GM19023 (cell line): ENCODE results near the gene HYCC1.
"Not testable (repeated sequence)": the region's sequence is repeated elsewhere in the genome, so short reads cannot be mapped to it uniquely, and the experiment has no call there.

Experiments used
- ATAC-seq: cut with Tn5 transposase; IDR thresholded peaks from one replicate; pipeline ENCODE4 v1.9.1; 2021; ENCODE audit warnings: mild to moderate bottlenecking, moderate library complexity; ENCODE audit not compliant: unreplicated experiment

HYCC1 gene

DNA sequence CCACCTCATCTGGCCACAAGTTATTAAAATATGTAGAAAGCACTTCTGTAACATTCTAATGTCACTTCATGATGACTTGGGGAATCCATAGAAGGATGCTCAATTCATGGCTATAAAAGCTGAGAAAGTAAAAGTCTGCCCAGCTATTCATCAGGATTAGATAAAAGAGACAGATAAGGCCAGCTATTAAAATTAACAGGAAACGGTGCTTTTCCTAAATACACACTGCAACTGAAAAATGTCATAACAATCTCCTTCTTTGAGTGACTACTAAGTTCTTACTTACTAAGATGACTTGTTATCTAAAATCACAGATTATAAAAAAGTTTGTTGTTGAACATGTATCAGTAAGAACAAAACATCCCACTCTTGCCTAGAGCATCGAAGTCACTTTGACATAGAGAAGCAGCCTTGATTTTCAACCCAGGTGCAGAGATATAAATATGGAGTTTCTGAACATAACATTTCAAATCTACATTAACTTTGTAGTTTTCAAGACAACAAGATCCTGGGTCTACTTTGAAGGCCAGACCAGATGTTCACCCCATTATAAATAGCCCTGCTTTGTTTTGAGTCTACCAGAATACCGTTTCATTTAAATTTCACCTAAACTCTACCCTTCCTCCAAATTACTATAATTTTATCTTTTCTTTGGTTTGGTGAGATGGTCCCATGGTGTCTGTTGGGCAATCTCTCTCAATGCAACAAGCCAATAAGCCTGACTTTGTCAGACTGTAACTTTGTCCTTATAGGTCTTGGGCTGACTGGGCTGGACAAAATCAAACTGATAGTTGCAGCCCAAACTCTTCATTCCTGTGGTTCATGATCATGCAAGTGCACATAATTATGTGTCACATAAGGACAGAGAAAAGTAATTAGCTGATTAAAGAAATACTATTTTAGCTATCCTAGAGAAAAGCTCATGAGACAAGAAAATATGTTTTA, 24.0 kb downstream of the HYCC1 start:
- ATAC-seq, result no peak

GRCh38 chr7:22985436-22985835, 28.5 kb downstream of the HYCC1 start:
- ATAC-seq, result no peak

GRCh38 chr7:22983257-22983855, 30.6 kb downstream of the HYCC1 start:
- ATAC-seq, result no peak

DNA sequence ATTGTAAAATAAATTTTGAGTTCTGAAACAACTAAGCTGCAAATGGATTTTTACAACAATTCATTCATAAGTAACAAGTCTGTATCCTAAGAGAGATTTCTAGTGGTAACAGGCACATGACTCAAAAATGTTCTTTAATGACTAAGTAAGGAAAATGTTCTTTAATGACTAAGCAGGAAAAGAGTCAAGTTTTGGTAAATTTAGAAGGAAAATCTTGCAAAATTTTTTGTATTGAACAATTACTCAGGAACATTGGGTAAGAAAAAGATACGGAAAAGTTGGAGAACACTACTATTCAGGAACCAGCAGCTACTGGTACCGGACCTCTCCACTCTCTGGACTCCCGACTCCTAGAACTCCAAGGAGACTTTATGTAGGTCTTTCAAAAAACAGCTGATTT, 33.5 kb downstream of the HYCC1 start:
- no peak for ATAC-seq

DNA sequence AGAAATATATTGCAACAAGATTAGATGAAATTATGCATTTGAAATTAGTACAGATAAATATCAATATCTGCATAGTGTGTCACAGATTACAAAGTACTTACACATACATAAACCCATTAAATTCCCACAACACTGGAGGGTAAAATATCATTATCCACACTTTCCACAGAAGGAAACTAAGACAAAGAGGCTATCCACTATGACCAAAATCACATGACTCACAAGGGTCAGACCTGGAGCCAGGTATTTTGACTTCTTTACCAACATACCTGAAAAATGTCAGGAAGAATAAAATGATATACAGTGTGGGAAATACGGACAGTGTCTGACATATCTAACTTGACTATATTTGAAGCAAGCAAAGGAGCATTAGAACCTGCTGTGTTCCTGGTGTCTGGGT, 34.1 kb downstream of the HYCC1 start:
- ATAC-seq, result no peak

DNA sequence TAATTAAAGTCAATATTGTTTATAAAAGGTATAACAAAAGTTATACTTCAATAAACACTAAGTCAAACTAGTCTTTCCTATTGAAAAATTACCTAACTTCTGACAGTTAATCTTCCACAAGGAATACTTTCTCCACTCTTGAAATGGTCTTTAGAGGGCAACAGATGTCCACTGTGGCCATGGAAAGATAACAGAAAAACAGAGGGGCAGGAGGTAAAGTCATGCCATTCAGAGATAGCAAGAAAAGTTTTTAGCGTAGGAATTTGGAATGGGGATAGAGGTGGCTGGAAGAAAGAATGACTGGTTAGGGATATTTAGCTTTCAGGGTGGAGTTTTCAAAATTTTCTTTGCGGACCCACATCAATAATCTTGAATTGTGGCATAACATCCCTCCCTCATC, 34.7 kb downstream of the HYCC1 start:
- ATAC-seq, result no peak

GRCh38 chr7:22974636-22975035, 39.3 kb downstream of the HYCC1 start:
- ATAC-seq, result not testable (repeated sequence)

GRCh38 chr7:22972207-22972606, 41.7 kb downstream of the HYCC1 start:
- no peak for ATAC-seq

GRCh38 chr7:22969010-22969431, 44.9 kb downstream of the HYCC1 start:
- no peak for ATAC-seq
